IMR-90 (cell line): ENCODE data around the gene FOXO3B. TPM values are rescaled to one million over a fixed set of nuclear protein-coding genes. Genes with fewer than 3 reads are reported as not detected.
A peak's percentile ranks its signal among the peaks of the same experiment; 100 is the strongest.
"Not testable (repeated sequence)": the region's sequence is repeated elsewhere in the genome, so short reads cannot be mapped to it uniquely, and the experiment has no call there.

ENCODE experiments used
- ATAC-seq: fragments of 200-7000 bp; cut with Tn5 transposase; 2 replicates; pipeline ENCODE4 v1.9.1; 2020; ENCODE audit warnings: low read depth, mild to moderate bottlenecking, moderate library complexity
- BruUV-seq: library from RNA; stranded (reverse); fragments of 400-500 nt; replicated peaks from 2 replicates; lab custom pipeline; 2021; lab: Mats Ljungman, UMichigan
- CTCF ChIA-PET: fragments of 300-600 bp; formaldehyde crosslinking; extraction: SDS; loops from one replicate; lab custom pipeline; 2021; ENCODE audit warnings: antibody characterized with exemption; lab: Yijun Ruan, JAX
- POLR2A ChIA-PET: fragments of 300-600 bp; sonication (Branson Sonifier 250); formaldehyde crosslinking; loops from one replicate; lab custom pipeline; 2022; ENCODE audit warnings: antibody characterized with exemption; ENCODE audit not compliant: unreplicated experiment; lab: Charles Lee
- DNase-seq: peaks from one replicate; pipeline ENCODE4 v3.0.0; 2013
- H2AFZ ChIP-seq: replicated peaks from 2 replicates; pipeline ENCODE3; 2013; ENCODE audit warnings: low read length, mild to moderate bottlenecking; ENCODE audit not compliant: poor library complexity
- H2AK5ac ChIP-seq: 2 replicates; pipeline ENCODE4 v1.6.1; 2013; ENCODE audit warnings: low read depth, low read length, inconsistent platforms
- H2AK9ac ChIP-seq: replicated peaks from 2 replicates; pipeline ENCODE3; 2013; ENCODE audit warnings: mild to moderate bottlenecking, low read depth, low read length, moderate library complexity; ENCODE audit not compliant: poor library complexity
- H2BK120ac ChIP-seq: 2 replicates; pipeline ENCODE4 v1.6.1; 2013; ENCODE audit warnings: low read depth, low read length, inconsistent platforms
- H2BK15ac ChIP-seq: 3 replicates; pipeline ENCODE4 v1.6.1; 2013; ENCODE audit warnings: low read depth, low read length, inconsistent platforms
- H2BK20ac ChIP-seq: 2 replicates; pipeline ENCODE4 v1.6.1; 2013; ENCODE audit warnings: low read depth, mild to moderate bottlenecking, inconsistent platforms, low read length, moderate library complexity
- H2BK5ac ChIP-seq: 2 replicates; pipeline ENCODE4 v1.6.1; 2013; ENCODE audit warnings: mild to moderate bottlenecking, low read depth, low read length, inconsistent platforms; ENCODE audit not compliant: poor library complexity, severe bottlenecking
- H3K14ac ChIP-seq: replicated peaks from 2 replicates; pipeline ENCODE4 v1.6.1; 2013; ENCODE audit warnings: low read depth, low read length, inconsistent platforms
- H3K18ac ChIP-seq: 2 replicates; pipeline ENCODE4 v1.6.1; 2013; ENCODE audit warnings: low read depth, low read length, control low read depth
- H3K23ac ChIP-seq: 2 replicates; pipeline ENCODE4 v1.6.1; 2013; ENCODE audit warnings: low read depth, low read length, inconsistent platforms
- H3K27ac ChIP-seq: 2 replicates; pipeline ENCODE4 v1.5.1; 2013; ENCODE audit warnings: mild to moderate bottlenecking, control low read depth, low read length; ENCODE audit not compliant: insufficient read depth
- H3K27me3 ChIP-seq: 2 replicates; pipeline ENCODE4 v1.6.1; 2013; ENCODE audit warnings: low read length; ENCODE audit not compliant: control insufficient read depth, insufficient read depth
- H3K36me3 ChIP-seq: 2 replicates; pipeline ENCODE4 v1.6.1; 2013; ENCODE audit warnings: low read length, mixed read lengths; ENCODE audit not compliant: control insufficient read depth, insufficient read depth
- H3K4ac ChIP-seq: 2 replicates; pipeline ENCODE4 v1.6.1; 2013; ENCODE audit warnings: low read depth, low read length, inconsistent platforms
- H3K4me1 ChIP-seq: 2 replicates; pipeline ENCODE4 v1.6.1; 2013; ENCODE audit warnings: low read length, mixed read lengths; ENCODE audit not compliant: control insufficient read depth, insufficient read depth
- H3K4me2 ChIP-seq: 2 replicates; pipeline ENCODE4 v1.6.1; 2013; ENCODE audit warnings: low read depth, mild to moderate bottlenecking, control low read depth, low read length, moderate library complexity
- H3K4me3 ChIP-seq: 2 replicates; pipeline ENCODE4 v1.5.1; 2013; ENCODE audit warnings: low read depth, mild to moderate bottlenecking, control low read depth, low read length, moderate library complexity; ENCODE audit not compliant: insufficient read depth
- H3K56ac ChIP-seq: 2 replicates; pipeline ENCODE4 v1.6.1; 2013; ENCODE audit warnings: low read length, inconsistent platforms; ENCODE audit not compliant: insufficient read depth; ENCODE audit errors: extremely low read depth
- H3K79me1 ChIP-seq, 2 experiments: 2 replicates each; pipeline ENCODE4 v1.6.1; 2013; ENCODE audit warnings: low read length in 2 of 2, inconsistent platforms in 1 of 2, low read depth in 1 of 2
- H3K9ac ChIP-seq: 2 replicates; pipeline ENCODE4 v1.6.1; 2013; ENCODE audit warnings: low read depth, low read length, control low read depth
- H3K9me1 ChIP-seq: 2 replicates; pipeline ENCODE4 v1.6.1; 2013; ENCODE audit warnings: low read length, inconsistent platforms; ENCODE audit not compliant: insufficient read depth
- H3K9me3 ChIP-seq: 2 replicates; pipeline ENCODE4 v1.6.1; 2013; ENCODE audit warnings: low read length; ENCODE audit not compliant: control insufficient read depth, insufficient read depth
- H4K20me1 ChIP-seq: 2 replicates; pipeline ENCODE4 v1.6.1; 2013; ENCODE audit warnings: low read length, inconsistent platforms; ENCODE audit not compliant: insufficient read depth
- H4K5ac ChIP-seq: 2 replicates; pipeline ENCODE4 v1.6.1; 2013; ENCODE audit warnings: mild to moderate bottlenecking, low read depth, low read length, control low read depth
- H4K8ac ChIP-seq, 2 experiments: 2 replicates each; pipeline ENCODE4 v1.6.1; 2013; ENCODE audit warnings: low read depth in 2 of 2, low read length in 2 of 2, control low read depth in 1 of 2, inconsistent platforms in 1 of 2
- H4K91ac ChIP-seq: 2 replicates; pipeline ENCODE4 v1.6.1; 2013; ENCODE audit warnings: low read depth, low read length, inconsistent platforms; ENCODE audit not compliant: insufficient read depth
- WGBS, 2 experiments: methylation state at CpG; one replicate each; pipeline versions ENCODE4 v1.1.5 to v1.1.7; 2013; ENCODE audit warnings: missing lambda C conversion rate in 2 of 2; ENCODE audit not compliant: insufficient read length in 1 of 2; ENCODE audit errors: extremely low coverage in 2 of 2; 5-methylcytosine and 5-hydroxymethylcytosine counted together
- dilution Hi-C: fragments of 300-500 bp; cut with HindIII; formaldehyde crosslinking; loops from one replicate; pipeline ENCODE4 v1.14.3; 2018; ENCODE audit warnings: low sequenced_read_pairs; ENCODE audit not compliant: unreplicated experiment
- in situ Hi-C: fragments of 300-500 bp; cut with MboI; formaldehyde crosslinking; loops from 3 replicates; pipeline ENCODE4 v1.14.3; 2019; ENCODE audit warnings: low sequenced_read_pairs, inconsistent platforms, mixed read lengths
- intact Hi-C: fragments of 100-400 bp; cut with micrococcal nuclease; formaldehyde crosslinking; loops from 2 replicates; pipeline ENCODE4 v1.10.0; 2022
- polyA plus RNA-seq, 3 experiments: library from polyadenylated mRNA; depleted of rRNA; stranded (reverse); fragments of >200 nt; gene quantifications; 2 replicates each; pipeline ENCODE4 v1.2.3, GENCODE V29; 2012; ENCODE audit warnings: low replicate concordance in 1 of 3
- total RNA-seq: library from RNA; depleted of rRNA; stranded (reverse); fragments of >200 nt; gene quantifications from 2 replicates; pipeline ENCODE4 v1.2.3, GENCODE V29; 2012

The FOXO3B gene
- total and polyA plus RNA-seq, 2 of the 4 experiments (the other 2 are of a cell fraction) = 5.4 to 5.6 TPM

DNA sequence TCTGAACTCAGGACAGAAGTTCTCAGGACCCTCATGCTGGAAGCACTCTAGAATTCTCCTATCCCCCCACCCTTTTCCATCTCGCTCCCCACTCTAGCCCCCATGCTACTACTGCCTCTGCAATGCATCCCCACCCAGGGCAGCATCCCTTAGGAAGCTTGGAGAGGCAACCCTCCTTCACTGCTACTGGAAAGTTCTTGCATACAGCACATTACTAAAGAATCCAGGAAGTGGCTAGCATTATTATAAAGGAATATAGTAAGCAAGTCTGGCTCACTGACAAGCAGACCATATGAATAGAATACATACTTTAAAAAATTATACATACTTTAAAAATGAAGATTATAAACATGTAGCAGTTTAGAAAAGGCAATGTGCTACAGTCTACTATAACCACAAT lies 13.5 kb downstream of the FOXO3B start:
- H4K8ac ChIP-seq, in situ Hi-C loops, H3K4me2 ChIP-seq, H3K56ac ChIP-seq, H2BK15ac ChIP-seq, H3K9me1 ChIP-seq, H4K5ac ChIP-seq, H3K4me1 ChIP-seq, H3K79me1 ChIP-seq, H4K20me1 ChIP-seq, H3K9ac ChIP-seq, H4K91ac ChIP-seq, H3K4ac ChIP-seq, H3K4me3 ChIP-seq, BruUV-seq, H2BK20ac ChIP-seq, H3K23ac ChIP-seq, DNase-seq, H2AK5ac ChIP-seq, H2BK120ac ChIP-seq, H3K27me3 ChIP-seq, H2AK9ac ChIP-seq, dilution Hi-C loops, POLR2A ChIA-PET, H3K14ac ChIP-seq, H2AFZ ChIP-seq, H2BK5ac ChIP-seq, H3K27ac ChIP-seq, CTCF ChIA-PET, H3K18ac ChIP-seq, intact Hi-C loops: not testable (repeated sequence)
- WGBS, 2 experiments = no CpG with 5 or more reads among the region's 1 CpG
- peak; percentile 81 for ATAC-seq
- peaks cover 25% of the 10 kb centered on the region for H3K9me3 ChIP-seq
- H3K36me3 ChIP-seq = peaks cover 21% of the 10 kb centered on the region

- H3K18ac ChIP-seq, H4K20me1 ChIP-seq, H3K56ac ChIP-seq, H3K14ac ChIP-seq, BruUV-seq, H3K27ac ChIP-seq, H3K9ac ChIP-seq, H2BK15ac ChIP-seq, POLR2A ChIA-PET, H3K79me1 ChIP-seq, H3K4ac ChIP-seq, H2AFZ ChIP-seq, in situ Hi-C loops, H2AK9ac ChIP-seq, H2BK120ac ChIP-seq, H2BK5ac ChIP-seq, H4K5ac ChIP-seq, ATAC-seq, H2AK5ac ChIP-seq, H4K91ac ChIP-seq, H4K8ac ChIP-seq, dilution Hi-C loops, CTCF ChIA-PET, H3K23ac ChIP-seq, intact Hi-C loops, H3K27me3 ChIP-seq, H3K4me2 ChIP-seq, H3K4me1 ChIP-seq, H3K4me3 ChIP-seq, DNase-seq, H3K9me1 ChIP-seq, H2BK20ac ChIP-seq: not testable (repeated sequence)
- Histone ChIP-seq H3K36me3 (peaks cover 21% of the 10 kb centered on the region), H3K9me3 (peaks cover 28% of the 10 kb centered on the region)
- 100% methylated on average over 1 of the region's 3 CpGs; no CpG with 5 or more reads in 1 of the 2 experiments for WGBS, 2 experiments
These were observed 14.6 kb downstream of the FOXO3B start for GRCh38 chr17:18667535-18667934.
